Measurements from ENCODE around the gene TRIM61. TPM values are rescaled to one million over a fixed set of nuclear protein-coding genes. Genes with fewer than 3 reads are reported as not detected.
"Not testable (repeated sequence)": the region's sequence is repeated elsewhere in the genome, so short reads cannot be mapped to it uniquely, and the experiment has no call there.

Gene TRIM61
- total RNA-seq: 1.2 TPM
- long read RNA-seq, partial matches to known transcripts: 2 of 2 reads
- long read RNA-seq, other reads (novel, unspliced or antisense): 0 of 2 reads

DNA sequence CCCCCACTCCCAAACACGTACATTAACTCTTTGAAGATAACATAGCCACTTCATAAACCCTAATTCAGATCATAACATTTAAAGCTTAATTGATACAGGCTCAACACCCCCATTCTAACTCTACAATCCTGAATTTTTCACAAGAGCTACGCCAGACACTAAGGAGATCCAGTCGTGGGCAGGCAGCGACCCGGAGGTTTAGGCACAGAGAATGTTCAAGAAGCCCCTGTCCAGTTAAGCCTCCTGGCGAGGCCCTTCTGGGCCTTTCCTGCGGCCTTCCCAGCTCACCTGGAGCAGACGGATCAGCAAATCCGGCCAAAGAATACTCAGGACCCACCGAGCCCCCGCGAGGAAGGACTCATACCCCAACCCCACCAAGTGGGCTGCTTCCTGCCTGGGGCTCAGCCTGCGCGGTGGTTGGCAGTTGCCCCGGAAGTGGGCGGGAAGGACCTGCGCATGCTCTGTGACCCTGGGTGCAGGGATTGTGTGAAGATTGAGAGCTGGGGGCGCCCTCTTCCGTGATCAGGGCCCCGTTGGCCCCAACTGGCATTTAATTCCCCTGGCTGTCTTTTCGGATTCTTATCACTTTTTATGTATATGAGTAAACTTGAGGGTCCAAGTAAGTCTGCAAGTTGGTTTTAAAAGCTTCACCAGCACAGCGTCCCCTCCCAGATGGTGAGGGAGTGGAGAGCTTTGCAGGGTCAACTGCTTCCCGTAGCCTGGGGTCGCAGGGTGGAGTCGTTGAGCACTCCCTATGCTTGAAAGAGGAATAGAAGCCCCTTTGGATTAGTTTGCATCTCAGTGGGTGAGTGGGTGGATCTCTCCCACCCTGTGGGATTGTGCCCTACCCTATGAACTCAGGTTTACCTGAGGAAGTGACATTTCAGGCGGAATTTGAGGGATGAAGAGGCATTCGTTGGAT lies at the start of gene TRIM61:
Gene TRIM61 (minus strand): TSS at position 415 of the 922 bp plus-strand sequence. CDS start 7,655 bp downstream, outside the sequence.
- TF ChIP-seq, protein P1, sequence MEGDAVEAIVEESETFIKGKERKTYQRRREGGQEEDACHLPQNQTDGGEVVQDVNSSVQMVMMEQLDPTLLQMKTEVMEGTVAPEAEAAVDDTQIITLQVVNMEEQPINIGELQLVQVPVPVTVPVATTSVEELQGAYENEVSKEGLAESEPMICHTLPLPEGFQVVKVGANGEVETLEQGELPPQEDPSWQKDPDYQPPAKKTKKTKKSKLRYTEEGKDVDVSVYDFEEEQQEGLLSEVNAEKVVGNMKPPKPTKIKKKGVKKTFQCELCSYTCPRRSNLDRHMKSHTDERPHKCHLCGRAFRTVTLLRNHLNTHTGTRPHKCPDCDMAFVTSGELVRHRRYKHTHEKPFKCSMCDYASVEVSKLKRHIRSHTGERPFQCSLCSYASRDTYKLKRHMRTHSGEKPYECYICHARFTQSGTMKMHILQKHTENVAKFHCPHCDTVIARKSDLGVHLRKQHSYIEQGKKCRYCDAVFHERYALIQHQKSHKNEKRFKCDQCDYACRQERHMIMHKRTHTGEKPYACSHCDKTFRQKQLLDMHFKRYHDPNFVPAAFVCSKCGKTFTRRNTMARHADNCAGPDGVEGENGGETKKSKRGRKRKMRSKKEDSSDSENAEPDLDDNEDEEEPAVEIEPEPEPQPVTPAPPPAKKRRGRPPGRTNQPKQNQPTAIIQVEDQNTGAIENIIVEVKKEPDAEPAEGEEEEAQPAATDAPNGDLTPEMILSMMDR (IDR thresholded peaks at IDR 0.05): no peak
- DNase-seq (peak; percentile 82), ATAC-seq (peak; percentile 94)
- peak within 1 kb of the TSS; percentile 66 for H3K4me3 ChIP-seq
- no peaks in the 10 kb centered on the region for H3K36me3 ChIP-seq
- peaks cover 5% of the 10 kb centered on the region for H3K4me1 ChIP-seq
- H3K9me3 ChIP-seq: no peaks in the 10 kb centered on the region
- peak within 1 kb of the TSS; percentile 63 for H3K27ac ChIP-seq
- intact Hi-C loops (cut with DNase I): no loop called here
- H3K27me3 ChIP-seq: no peaks in the 10 kb centered on the region

DNA sequence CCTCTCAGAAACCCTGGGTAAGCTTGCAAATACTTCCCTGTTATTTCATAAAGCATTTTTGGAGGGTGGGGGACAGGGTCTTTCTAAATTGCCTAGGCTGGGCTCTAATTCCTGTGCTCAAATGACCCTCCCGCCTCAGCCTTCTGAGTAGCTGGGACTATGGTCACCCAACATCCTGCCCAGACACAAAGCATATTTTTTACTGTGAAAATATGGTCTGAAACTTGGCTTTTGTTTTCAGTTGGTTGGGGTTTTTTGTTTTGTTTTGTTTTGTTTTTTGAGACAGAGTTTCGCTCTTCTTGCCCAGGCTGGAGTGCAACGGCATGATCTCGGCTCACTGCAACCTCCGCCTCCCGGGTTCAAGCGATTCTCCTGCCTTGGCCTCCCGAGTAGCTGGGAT lies 48.3 kb upstream of the TRIM61 start:
- ATAC-seq; H3K27me3 ChIP-seq; H3K4me3 ChIP-seq; H3K9me3 ChIP-seq; H3K36me3 ChIP-seq; intact Hi-C loops (cut with DNase I); H3K27ac ChIP-seq; H3K4me1 ChIP-seq; DNase-seq: not testable (repeated sequence)

DNA sequence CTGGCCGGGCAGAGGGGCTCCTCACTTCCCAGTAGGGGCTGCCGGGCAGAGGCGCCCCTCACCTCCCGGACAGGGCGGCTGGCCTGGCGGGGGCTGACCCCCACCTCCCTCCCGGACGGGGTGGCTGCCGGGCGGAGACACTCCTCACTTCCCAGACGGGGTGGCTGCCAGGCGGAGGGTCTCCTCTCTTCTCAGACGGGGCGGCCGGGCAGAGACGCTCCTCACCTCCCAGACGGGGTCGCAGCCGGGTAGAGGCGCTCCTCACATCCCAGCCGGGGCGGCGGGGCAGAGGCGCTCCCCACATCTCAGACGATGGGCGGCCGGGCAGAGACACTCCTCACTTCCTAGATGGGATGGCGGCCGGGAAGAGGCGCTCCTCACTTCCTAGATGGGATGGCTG lies 42.5 kb upstream of the TRIM61 start:
- DNase-seq; ATAC-seq; H3K27me3 ChIP-seq; intact Hi-C loops (cut with DNase I); H3K4me3 ChIP-seq; H3K9me3 ChIP-seq; H3K36me3 ChIP-seq; H3K4me1 ChIP-seq; H3K27ac ChIP-seq: not testable (repeated sequence)

DNA sequence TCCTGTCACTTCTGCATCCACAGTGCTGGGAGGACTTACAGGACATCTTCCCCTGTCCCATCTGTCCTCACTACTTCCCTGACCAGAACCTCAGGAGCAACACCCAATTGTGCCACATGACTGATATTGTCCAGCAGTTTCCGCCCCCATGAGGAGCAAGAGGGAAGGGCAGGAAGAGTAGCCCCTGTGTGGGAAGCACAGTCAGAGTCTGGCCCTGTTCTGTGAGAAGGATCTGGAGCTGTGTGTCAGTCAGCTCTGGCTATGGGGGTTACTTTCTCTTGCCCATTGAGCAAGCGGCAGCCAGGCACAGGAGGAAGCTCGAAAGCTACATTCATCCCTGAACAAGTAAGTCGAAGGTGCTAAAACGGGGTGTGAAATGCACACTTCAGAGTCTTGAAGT lies 39.5 kb upstream of the TRIM61 start:
- peak; percentile 48 for ATAC-seq

DNA sequence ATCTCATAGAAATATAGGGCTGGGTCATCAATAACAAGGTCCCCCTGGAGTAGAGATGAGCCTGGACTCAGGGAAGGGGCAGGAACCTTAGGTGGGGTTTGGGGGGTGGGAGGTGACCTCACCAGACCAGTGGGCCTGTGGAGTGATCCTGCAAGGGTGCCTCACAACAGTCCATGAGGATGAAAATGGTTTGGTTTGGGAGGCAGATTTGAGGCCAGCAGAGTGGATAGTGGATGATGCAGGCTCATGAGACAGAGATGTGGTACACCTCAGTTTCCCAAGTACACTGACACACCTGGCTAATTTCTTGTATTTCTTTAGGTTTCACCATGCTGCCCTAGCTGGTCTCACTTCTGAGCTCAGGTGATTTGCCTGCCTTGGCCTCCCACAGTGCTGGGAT lies 36.2 kb upstream of the TRIM61 start:
- Histone ChIP-seq H3K4me3 (no peak overlapping the region), H3K36me3 (no peaks in the 10 kb centered on the region), H3K9me3 (no peaks in the 10 kb centered on the region), H3K27ac (no peak overlapping the region), H3K27me3 (no peaks in the 10 kb centered on the region), H3K4me1 (no peaks in the 10 kb centered on the region)
- ATAC-seq: no peak
- intact Hi-C loops (cut with DNase I): no loop called here
- no peak for DNase-seq
- TF ChIP-seq, protein P1 (IDR thresholded peaks at IDR 0.05): no peak

More for the DNA sequence above, 39.5 kb upstream of the TRIM61 start:
- Histone ChIP-seq H3K4me1 (no peaks in the 10 kb centered on the region), H3K4me3 (no peak overlapping the region), H3K27me3 (no peaks in the 10 kb centered on the region), H3K36me3 (no peaks in the 10 kb centered on the region), H3K27ac (no peak overlapping the region), H3K9me3 (no peaks in the 10 kb centered on the region)
- DNase-seq: no peak
- TF ChIP-seq, protein P1 (IDR thresholded peaks at IDR 0.05): no peak
- intact Hi-C loops (cut with DNase I): no loop called here

DNA sequence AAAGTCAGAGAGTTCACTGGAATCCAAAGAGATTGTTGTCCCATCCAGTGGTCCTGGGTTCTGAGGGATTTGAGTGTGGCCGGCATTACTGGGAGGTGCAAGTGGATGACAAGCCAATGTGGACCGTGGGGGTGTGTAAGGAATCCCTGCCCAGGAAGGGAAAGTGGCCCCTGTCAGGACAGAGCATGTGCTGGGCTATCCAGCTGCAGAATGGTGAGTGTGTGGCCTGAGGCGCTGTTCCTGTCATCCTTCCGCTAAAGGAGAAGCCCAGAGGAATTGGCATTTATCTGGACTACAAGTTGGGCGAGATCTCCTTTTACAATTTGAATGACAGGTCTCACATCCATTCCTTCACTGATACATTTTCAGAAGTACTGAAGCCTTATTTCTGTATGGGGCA lies 33.9 kb upstream of the TRIM61 start:
- TF ChIP-seq, protein P1 (IDR thresholded peaks at IDR 0.05): no peak
- Histone ChIP-seq H3K27ac (no peak overlapping the region), H3K4me1 (no peaks in the 10 kb centered on the region), H3K4me3 (no peak overlapping the region), H3K27me3 (no peaks in the 10 kb centered on the region), H3K9me3 (no peaks in the 10 kb centered on the region), H3K36me3 (no peaks in the 10 kb centered on the region)
- intact Hi-C loops (cut with DNase I): no loop called here
- DNase-seq: no peak
- no peak for ATAC-seq
